WTC11 (cell line): ENCODE results near the gene SDF2. TPM values are rescaled to one million over a fixed set of nuclear protein-coding genes. Genes with fewer than 3 reads are reported as not detected.

Experiments
- ATAC-seq: fragments of 200-7000 bp; cut with Tn5 transposase; 2 replicates; pipeline ENCODE4 v1.10.0; 2021; ENCODE audit warnings: mild to moderate bottlenecking, moderate library complexity
- CTCF ChIA-PET: fragments of 300-600 bp; sonication (Branson Sonifier 250); formaldehyde crosslinking; loops from one replicate; lab custom pipeline; 2021; ENCODE audit warnings: antibody characterized with exemption; lab: Charles Lee
- POLR2A ChIA-PET: fragments of 350-600 bp; sonication (Branson Sonifier 250); formaldehyde crosslinking; loops from one replicate; lab custom pipeline; 2021; ENCODE audit warnings: antibody characterized with exemption; lab: Charles Lee
- DNase-seq: peaks from one replicate; pipeline ENCODE4 v3.0.0; 2021; ENCODE audit warnings: low spot score
- H3K27ac Mint-ChIP-seq: 2 replicates; pipeline ENCODE4 v1.8.0; 2021; ENCODE audit warnings: mixed read lengths
- H3K27me3 Mint-ChIP-seq: 2 replicates; pipeline ENCODE4 v1.8.0; 2021; ENCODE audit warnings: low read depth, mild to moderate bottlenecking, moderate library complexity, mixed read lengths
- H3K36me3 Mint-ChIP-seq: 2 replicates; pipeline ENCODE4 v1.8.0; 2021; ENCODE audit warnings: mixed read lengths
- H3K4me1 Mint-ChIP-seq: 2 replicates; pipeline ENCODE4 v1.8.0; 2022; ENCODE audit warnings: mixed read lengths
- H3K4me3 Mint-ChIP-seq: 2 replicates; pipeline ENCODE4 v1.8.0; 2021; ENCODE audit warnings: mild to moderate bottlenecking, moderate library complexity, mixed read lengths
- H3K9me3 Mint-ChIP-seq: 2 replicates; pipeline ENCODE4 v1.8.0; 2021; ENCODE audit warnings: mixed read lengths
- ATF3 ChIP-seq: sonication (generic); formaldehyde crosslinking; conservative IDR thresholded peaks from 2 replicates; pipeline ENCODE4 v1.8.1; 2022; ENCODE audit warnings: mild to moderate bottlenecking, missing genetic modification reagents
- ATF6 ChIP-seq: sonication (generic); formaldehyde crosslinking; IDR thresholded peaks from 2 replicates; pipeline ENCODE4 v1.8.1; 2023; ENCODE audit warnings: mild to moderate bottlenecking, missing genetic modification reagents
- CREB1 ChIP-seq: sonication (generic); formaldehyde crosslinking; IDR thresholded peaks from 2 replicates; pipeline ENCODE4 v1.8.0; 2023; ENCODE audit warnings: mild to moderate bottlenecking, missing genetic modification reagents
- CREM ChIP-seq: sonication (generic); formaldehyde crosslinking; IDR thresholded peaks from 2 replicates; pipeline ENCODE4 v1.8.1; 2022; ENCODE audit warnings: mild to moderate bottlenecking, missing genetic modification reagents, moderate library complexity
- E2F1 ChIP-seq: sonication (generic); formaldehyde crosslinking; IDR thresholded peaks from 2 replicates; pipeline ENCODE4 v1.8.0; 2022; ENCODE audit warnings: mild to moderate bottlenecking, missing genetic modification reagents
- E2F5 ChIP-seq: sonication (generic); formaldehyde crosslinking; IDR thresholded peaks from 2 replicates; pipeline ENCODE4 v1.8.1; 2022; ENCODE audit warnings: mild to moderate bottlenecking, moderate library complexity, missing genetic modification reagents
- ESRRA ChIP-seq: sonication (generic); formaldehyde crosslinking; IDR thresholded peaks from 2 replicates; pipeline ENCODE4 v1.8.1; 2022; ENCODE audit warnings: mild to moderate bottlenecking, missing genetic modification reagents, borderline replicate concordance
- IRF1 ChIP-seq: sonication (generic); formaldehyde crosslinking; IDR thresholded peaks from 2 replicates; pipeline ENCODE4 v1.8.0; 2023; ENCODE audit warnings: missing genetic modification reagents
- JUN ChIP-seq: sonication (generic); formaldehyde crosslinking; IDR thresholded peaks from 2 replicates; pipeline ENCODE4 v1.8.0; 2023; ENCODE audit warnings: mild to moderate bottlenecking, missing genetic modification reagents
- KAT7 ChIP-seq: sonication (generic); formaldehyde crosslinking; IDR thresholded peaks from 2 replicates; pipeline ENCODE4 v1.8.1; 2023; ENCODE audit warnings: missing genetic modification reagents, mild to moderate bottlenecking, borderline replicate concordance
- MYBL2 ChIP-seq: sonication (generic); formaldehyde crosslinking; IDR thresholded peaks from 2 replicates; pipeline ENCODE4 v1.8.1; 2023; ENCODE audit warnings: mild to moderate bottlenecking, moderate library complexity, missing genetic modification reagents
- PRDM15 ChIP-seq: sonication (generic); formaldehyde crosslinking; IDR thresholded peaks from 2 replicates; pipeline ENCODE4 v1.8.0; 2022; ENCODE audit warnings: missing genetic modification reagents
- RELA ChIP-seq: sonication (generic); formaldehyde crosslinking; IDR thresholded peaks from 2 replicates; pipeline ENCODE4 v1.8.1; 2022; ENCODE audit warnings: missing genetic modification reagents, mild to moderate bottlenecking, borderline replicate concordance
- ZBTB21 ChIP-seq: sonication (generic); formaldehyde crosslinking; IDR thresholded peaks from 2 replicates; pipeline ENCODE4 v1.8.1; 2023; ENCODE audit warnings: mild to moderate bottlenecking, missing genetic modification reagents, borderline replicate concordance
- ZNF263 ChIP-seq: sonication (generic); formaldehyde crosslinking; IDR thresholded peaks from 2 replicates; pipeline ENCODE4 v1.8.1; 2022; ENCODE audit warnings: low read depth, mild to moderate bottlenecking, moderate library complexity, missing genetic modification reagents
- ZNF425 ChIP-seq: fragments of 250-450 bp; sonication (Bioruptor Pico); conservative IDR thresholded peaks from 2 replicates; pipeline ENCODE4 v1.9.0; 2021; ENCODE audit warnings: mild to moderate bottlenecking
- ZNF512 ChIP-seq: sonication (generic); formaldehyde crosslinking; IDR thresholded peaks from 2 replicates; pipeline ENCODE4 v1.8.1; 2022; ENCODE audit warnings: missing genetic modification reagents, borderline replicate concordance
- total RNA-seq: library from RNA; stranded (reverse); gene quantifications from 3 replicates; pipeline ENCODE4 v1.2.3, GENCODE V29; 2021

SDF2 gene
- total RNA-seq, 1 experiment from 2014 or later: 49.4 TPM

- TF ChIP-seq ATF3 (CRISPR knock-in tag) (no peak), KAT7 (CRISPR knock-in tag) (no peak), IRF1 (CRISPR knock-in tag) (no peak), RELA (CRISPR knock-in tag) (no peak), CREM (CRISPR knock-in tag) (no peak), ESRRA (CRISPR knock-in tag) (no peak)
Measured at GRCh38 chr17:28706471-28707338, 45.0 kb upstream of the SDF2 start (continued).

GRCh38 chr17:28705728-28706334, 44.1 kb upstream of the SDF2 start:
- Mint-ChIP-seq H3K27me3 (no peaks in the 10 kb centered on the region), H3K9me3 (no peaks in the 10 kb centered on the region), H3K27ac (peak overlapping the region; percentile 79), H3K4me1 (peaks cover 29% of the 10 kb centered on the region), H3K36me3 (peaks cover 24% of the 10 kb centered on the region), H3K4me3 (no peak overlapping the region)
- no peak for DNase-seq
- CTCF ChIA-PET: interaction anchor here (1.0 to 2.6 kb wide), 5 partner anchors 14 to 193 kb away, joined by 3 to 9 read pairs (median 6); partner anchors contain the start of genes BLTP2, RPL23A and TLCD1
- POLR2A ChIA-PET: interaction anchor here (1.1 kb wide), 1 partner anchor 129 kb away, joined by 3 read pairs; the partner anchor contains the start of gene ALDOC
- TF ChIP-seq ATF6 (CRISPR knock-in tag) (no peak), E2F5 (CRISPR knock-in tag) (no peak), E2F1 (CRISPR knock-in tag) (no peak), ZBTB21 (CRISPR knock-in tag) (no peak), ZNF263 (CRISPR knock-in tag) (no peak), ZNF425 (no peak), ZNF512 (CRISPR knock-in tag) (no peak), PRDM15 (no peak), CREB1 (CRISPR knock-in tag) (no peak), MYBL2 (CRISPR knock-in tag) (no peak), JUN (CRISPR knock-in tag) (no peak)
- TF ChIP-seq, all 79 proteins: peak for 0
- no peak for ATAC-seq
